ENCODE data around the gene NKIRAS1.
"Not testable (repeated sequence)": the region's sequence is repeated elsewhere in the genome, so short reads cannot be mapped to it uniquely, and the experiment has no call there.

The NKIRAS1 gene

DNA sequence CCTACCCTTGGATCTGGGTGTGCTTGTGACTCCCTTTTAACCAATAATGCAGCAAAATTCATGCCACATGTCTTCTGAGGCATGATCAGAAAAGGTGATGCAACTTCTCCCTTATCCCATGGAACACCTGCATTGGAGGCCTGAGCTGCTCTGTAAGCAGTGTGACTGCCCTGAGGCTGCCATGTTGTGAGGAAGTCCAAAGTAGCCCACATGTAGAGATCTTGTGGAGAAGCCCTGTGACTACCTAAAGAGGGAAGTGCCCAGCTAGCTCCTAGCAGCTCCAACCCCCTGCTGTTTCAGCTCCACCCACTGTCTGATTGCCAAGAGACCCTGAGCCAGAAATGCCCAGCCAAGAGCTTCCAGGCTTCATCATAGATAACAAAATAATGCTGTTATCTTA is 21.9 kb upstream of the NKIRAS1 start:
- DNase-seq, result no peak

DNA sequence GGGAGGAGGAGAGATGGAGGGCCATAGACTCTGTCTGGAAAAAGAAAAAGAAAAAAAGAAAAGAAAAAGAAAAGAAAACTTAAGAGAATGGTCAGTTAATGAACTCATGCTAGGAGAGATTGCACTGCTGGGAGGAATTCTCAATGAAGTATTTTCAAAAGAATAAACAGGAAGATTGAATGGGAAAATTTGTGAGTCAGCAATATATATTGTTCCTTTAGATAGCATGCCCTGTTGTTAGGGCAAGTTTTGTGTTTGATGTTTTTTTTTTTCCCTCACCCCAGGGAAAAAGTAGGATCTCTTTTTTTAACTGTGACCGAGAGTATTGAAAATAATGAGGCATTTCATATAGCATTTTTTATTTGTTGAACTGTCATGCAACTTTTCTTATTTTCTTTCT is 20.5 kb upstream of the NKIRAS1 start:
- DNase-seq, result no peak

DNA sequence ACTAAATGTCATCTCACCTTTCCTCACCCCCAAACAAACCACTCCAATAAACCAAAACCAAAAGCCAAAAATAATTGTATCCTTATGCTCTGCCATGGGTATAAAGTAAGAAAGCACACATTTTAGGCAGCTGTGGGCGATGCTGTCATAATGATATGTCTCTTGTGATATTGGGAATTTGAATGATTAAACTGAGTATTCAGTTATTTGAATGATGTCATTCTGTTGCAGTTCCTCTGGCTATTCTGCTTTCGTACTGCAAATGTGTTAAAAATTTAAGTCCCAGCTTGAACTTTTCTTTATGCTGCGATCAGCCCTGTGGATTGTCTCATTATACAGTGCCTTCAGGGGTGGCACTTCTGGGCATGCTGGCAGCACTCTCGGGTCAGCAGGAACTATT is 17.5 kb upstream of the NKIRAS1 start:
- DNase-seq, result no peak

- DNase-seq, result no peak
Measured at GRCh38 chr3:23932571-23932970, 15.8 kb upstream of the NKIRAS1 start.

- DNase-seq, result no peak
Measured at GRCh38 chr3:23931597-23931996, 14.8 kb upstream of the NKIRAS1 start.

DNA sequence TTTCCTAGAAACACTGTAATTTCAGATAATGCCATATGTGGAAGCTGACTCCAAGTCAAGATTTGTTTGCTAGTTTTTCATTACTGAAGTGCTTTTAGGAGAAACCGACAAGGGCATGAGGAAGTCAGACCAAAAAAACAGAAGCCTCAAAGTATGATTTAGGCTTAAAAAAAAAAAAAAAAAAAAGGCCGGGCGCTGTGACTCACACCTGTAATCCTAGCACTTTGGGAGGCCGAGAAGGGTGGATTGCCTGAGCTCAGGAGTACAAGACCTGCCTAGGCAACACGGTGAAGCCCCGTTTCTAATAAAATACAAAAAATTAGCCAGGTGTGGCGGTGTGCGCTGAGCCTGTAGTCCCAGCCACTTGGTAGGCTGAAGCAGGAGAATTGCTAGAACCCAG is 11.7 kb upstream of the NKIRAS1 start:
- no peak for DNase-seq

DNA sequence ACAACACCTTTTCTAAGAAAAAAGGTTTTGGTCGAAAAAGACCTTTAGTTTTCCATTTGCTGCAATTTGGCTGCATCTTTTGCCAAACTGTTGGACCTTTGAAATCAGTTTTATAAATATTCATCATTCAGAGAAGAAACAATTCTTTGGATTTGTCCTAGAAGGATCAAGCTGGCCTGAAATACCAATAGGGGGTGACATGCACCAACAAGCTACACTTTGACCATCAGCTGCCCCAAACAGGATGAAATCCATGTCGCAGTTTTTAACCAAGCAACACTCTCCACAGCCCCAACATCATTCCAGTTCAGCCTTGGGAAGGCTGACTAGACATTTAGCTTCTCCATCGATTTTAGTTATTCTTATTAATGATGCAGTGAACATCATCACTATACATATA is 9.9 kb upstream of the NKIRAS1 start:
- DNase-seq, result no peak

DNA sequence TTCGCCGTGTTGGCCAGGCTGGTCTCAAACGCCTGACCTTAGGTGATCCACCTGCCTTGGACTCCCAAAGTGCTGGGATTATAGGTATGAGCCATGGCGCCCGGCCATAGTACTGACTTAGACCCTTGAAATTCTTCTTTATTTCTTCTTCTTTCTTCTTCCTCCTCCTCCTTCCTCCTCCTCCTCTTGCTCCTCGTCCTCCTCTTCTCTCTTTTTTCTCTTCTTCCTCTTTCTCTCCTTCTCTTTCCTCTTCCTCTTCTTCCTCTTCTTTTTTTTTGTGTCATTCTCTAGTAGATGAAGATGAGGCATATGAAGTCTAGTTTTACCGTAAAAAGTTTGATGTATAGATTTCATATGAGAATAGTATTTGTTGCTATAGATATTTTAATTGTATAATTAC is 9.5 kb upstream of the NKIRAS1 start:
- no peak for DNase-seq

DNA sequence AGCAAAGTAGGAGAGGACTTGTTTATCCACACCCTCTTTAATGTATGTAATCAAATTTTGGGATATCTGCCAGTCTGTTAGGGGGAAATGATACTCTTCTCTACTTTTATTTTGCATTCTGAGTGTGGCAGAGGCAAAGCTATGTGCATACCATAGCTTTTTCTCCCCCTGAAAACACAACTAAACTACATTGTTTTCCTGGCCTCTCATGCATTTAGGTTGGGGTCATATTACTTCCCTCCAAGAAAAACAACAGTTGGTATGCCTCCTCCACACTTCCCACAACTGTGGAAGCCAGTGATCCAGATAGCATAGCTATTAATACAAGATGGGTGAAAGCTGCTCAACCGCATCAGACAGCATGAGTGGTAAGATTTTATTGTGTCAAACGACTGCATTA is 7.0 kb upstream of the NKIRAS1 start:
- DNase-seq, result no peak

DNA sequence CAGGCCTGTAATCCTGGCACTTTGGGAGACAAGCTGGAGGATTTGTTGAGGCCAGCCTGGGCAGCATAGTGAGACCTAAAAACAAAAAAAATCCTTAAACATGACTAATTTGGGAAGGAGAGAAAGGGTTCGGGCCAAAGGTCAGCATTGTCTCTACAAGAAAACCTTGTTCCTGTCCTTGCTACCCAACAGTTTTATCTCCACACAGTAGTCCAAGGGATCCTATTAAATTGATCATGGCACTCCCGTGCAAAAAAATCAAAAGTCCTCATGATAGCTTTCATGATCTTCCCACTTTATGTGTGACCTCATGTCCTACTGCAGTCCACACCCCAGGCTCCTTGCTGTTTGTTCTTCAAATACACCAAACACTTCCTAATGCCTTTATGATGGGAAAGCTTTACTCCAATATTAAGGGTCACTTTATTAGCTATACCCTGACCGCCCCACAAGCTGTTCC is 4.3 kb upstream of the NKIRAS1 start:
- DNase-seq, result no peak

DNA sequence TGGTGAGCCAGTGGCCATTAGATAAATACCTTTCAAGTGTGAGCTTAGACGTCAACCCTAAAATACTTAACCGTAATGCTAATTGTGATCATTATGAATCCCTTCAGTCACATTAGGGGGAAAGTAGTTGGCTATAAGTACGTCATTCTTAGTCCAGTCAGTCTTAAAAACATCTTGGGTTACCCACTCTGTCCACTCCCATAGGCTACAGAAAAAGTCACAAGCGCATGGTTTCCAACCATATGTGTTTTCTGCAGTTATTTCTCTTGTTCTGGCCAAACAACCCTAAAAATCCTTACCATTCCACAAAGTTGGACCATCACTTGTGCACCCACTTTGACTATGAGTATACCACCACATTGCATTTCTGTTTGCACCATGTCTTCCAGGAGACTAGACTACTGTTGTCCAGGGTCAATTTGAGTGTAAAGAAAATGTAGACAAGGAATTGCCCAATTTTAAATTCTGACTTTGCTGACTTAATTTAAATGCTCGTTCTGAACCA is 3.4 kb upstream of the NKIRAS1 start:
- no peak for DNase-seq

- DNase-seq, result no peak
Measured at GRCh38 chr3:23919628-23920027, 2.8 kb upstream of the NKIRAS1 start.

DNA sequence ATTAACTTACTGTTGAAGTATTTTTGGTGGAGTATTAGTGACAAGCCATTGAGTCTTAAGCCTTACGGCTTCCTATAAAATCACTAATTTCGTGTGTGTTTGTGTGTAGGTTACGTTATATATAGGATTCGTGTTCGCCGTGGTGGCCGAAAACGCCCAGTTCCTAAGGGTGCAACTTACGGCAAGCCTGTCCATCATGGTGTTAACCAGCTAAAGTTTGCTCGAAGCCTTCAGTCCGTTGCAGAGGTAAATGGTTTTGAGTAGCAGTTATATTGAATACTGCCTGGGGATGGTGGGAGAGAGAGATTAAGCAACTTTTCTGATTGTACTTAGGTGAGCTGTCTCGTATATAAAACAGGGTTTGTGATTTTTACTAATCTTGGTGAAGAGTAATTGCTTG is 1.5 kb upstream of the NKIRAS1 start:
- DNase-seq, result not testable (repeated sequence)

DNA sequence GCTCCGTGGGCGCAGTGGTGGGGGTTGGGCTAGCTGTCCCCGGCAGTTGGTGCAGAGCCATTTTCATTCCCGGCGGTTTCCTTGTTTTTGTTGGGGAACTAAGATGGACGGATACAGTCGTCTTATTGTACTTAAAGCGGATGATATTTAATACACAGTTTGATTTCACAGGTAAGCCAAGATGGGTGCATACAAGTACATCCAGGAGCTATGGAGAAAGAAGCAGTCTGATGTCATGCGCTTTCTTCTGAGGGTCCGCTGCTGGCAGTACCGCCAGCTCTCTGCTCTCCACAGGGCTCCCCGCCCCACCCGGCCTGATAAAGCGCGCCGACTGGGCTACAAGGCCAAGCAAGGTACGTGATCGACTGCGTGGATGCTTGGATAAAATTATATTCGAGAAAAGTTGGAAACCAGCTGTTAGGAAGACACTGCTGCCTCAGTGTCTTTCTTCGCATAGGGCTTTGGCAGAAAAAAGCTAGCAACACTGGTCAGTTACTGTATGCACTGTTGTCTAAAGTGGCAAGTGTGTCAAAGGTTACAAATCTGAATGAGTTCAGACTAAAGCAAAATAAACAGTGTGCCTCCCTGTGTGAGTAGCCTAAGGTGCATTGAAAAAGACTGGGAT is 1.0 kb upstream of the NKIRAS1 start:
- DNase-seq, result not testable (repeated sequence)

GRCh38 chr3:23916152-23916885 is 471 bp downstream of the NKIRAS1 start:
- no peak for DNase-seq

DNA sequence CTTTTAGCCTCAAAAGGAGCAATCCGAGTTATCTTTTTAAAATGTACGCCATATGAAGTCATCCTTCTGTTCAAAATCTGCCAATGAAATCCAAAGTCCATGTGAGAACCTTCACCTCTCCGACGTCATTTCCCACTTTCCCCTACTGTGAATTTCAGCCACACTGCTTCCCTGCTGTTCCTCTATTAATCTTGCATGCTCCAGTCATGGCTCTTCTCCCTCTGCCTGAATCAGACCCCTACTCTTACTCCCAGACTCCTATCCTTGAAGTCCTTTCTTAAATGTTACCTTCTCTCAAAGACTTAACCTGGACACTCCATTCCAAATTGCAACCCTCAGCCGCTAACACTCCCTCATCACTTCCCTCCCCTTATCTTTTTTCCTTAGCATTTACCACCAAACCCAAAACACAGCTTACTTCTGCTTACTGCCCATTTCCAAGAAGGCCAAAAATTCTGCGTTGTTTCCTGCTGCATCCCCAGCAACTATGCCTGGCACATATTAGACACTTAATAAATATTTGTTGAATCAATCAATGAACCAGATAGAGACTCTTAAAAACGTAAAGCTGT is 1.2 kb downstream of the NKIRAS1 start:
- DNase-seq, result no peak

GRCh38 chr3:23913873-23914743 is 2.7 kb downstream of the NKIRAS1 start:
- DNase-seq, result no peak

DNA sequence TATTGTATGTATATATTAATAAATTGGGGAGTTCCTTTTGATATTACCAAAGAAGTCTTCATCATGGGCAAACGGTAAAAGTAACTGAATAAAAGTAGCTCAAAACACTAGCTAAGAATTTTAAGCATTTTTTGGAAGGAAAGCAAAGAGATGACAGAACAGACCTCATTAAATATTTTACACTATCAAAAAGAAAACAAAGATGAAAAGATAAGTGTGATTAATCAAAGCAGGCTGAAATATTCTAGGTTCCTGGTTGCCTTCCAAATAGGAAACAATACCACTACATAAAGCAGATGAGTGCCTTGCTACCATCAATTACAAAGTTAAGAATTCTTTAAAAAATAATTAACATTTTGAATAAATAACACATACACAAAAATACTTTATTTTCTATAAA is 3.6 kb downstream of the NKIRAS1 start:
- DNase-seq, result no peak

GRCh38 chr3:23912335-23912734 is 4.5 kb downstream of the NKIRAS1 start:
- not testable (repeated sequence) for DNase-seq

GRCh38 chr3:23911397-23911796 is 5.4 kb downstream of the NKIRAS1 start:
- no peak for DNase-seq

- no peak for DNase-seq
Measured at GRCh38 chr3:23909341-23909740, 7.4 kb downstream of the NKIRAS1 start.

DNA sequence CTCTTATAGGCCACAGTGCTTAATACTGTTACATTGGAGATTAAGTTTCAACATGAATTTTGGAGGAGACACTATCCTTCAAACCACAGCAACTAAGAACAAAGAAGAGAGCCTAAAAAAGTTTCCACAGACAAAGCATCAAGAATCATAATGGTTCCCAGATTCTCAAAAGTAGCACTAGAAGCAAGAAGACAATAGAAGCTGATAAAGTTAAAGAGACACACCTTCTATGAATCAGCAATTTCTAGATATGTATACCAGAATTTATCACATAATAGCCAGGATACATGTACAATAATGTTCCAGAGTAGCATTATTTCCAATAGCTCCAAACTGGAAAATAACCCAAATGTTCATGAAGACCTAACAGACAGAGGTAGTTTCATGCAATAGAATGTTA is 12.2 kb downstream of the NKIRAS1 start:
- DNase-seq, result no peak

DNA sequence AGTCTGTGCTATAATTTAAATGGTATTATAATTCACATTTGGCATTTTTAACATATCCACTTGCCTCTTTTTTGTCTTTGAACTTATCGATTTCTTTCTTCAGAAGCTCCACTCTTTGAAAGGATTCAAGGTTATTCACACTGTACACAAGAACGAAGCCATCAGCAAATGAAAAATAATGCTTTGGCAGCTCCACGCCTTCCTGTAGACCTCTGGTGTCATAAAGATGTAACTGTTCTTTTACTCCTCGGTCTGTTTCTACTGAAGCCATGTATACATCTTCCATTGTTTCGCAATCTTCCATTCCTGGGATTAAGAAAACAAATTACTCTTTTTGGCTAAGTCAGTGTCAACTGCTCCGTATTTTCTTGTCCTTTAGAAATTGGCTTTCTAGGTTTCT is 16.0 kb downstream of the NKIRAS1 start:
- no peak for DNase-seq

Measured in activated CD8-positive, alpha-beta memory T cell treated with anti-CD3 and anti-CD28 coated beads for 24 hours (primary cell).